GM21786 (cell line): Measurements from ENCODE around the gene SLC30A1.
A peak's percentile ranks its signal among the peaks of the same experiment; 100 is the strongest.
"Not testable (repeated sequence)": the region's sequence is repeated elsewhere in the genome, so short reads cannot be mapped to it uniquely, and the experiment has no call there.

Source experiments
- ATAC-seq: cut with Tn5 transposase; IDR thresholded peaks from one replicate; pipeline ENCODE4 v1.9.1; 2021; ENCODE audit not compliant: unreplicated experiment

SLC30A1 gene

GRCh38 chr1:211549092-211549711, 29.8 kb downstream of the SLC30A1 start:
- no peak for ATAC-seq

- ATAC-seq, result no peak
Observed at GRCh38 chr1:211548321-211549091, 30.5 kb downstream of the SLC30A1 start.

- no peak for ATAC-seq
Observed at GRCh38 chr1:211547710-211548109, 31.3 kb downstream of the SLC30A1 start.

- no peak for ATAC-seq
Observed at GRCh38 chr1:211546543-211546942, 32.4 kb downstream of the SLC30A1 start.

GRCh38 chr1:211543025-211543424, 35.9 kb downstream of the SLC30A1 start:
- ATAC-seq, result no peak

- no peak for ATAC-seq
Observed at GRCh38 chr1:211541720-211542477, 37.1 kb downstream of the SLC30A1 start.

- ATAC-seq, result no peak
Observed at GRCh38 chr1:211541278-211541677, 37.7 kb downstream of the SLC30A1 start.

- not testable (repeated sequence) for ATAC-seq
Observed at GRCh38 chr1:211540824-211541223, 38.1 kb downstream of the SLC30A1 start.

- ATAC-seq, result no peak
Observed at GRCh38 chr1:211538287-211538686, 40.7 kb downstream of the SLC30A1 start.

GRCh38 chr1:211537253-211537652, 41.7 kb downstream of the SLC30A1 start:
- no peak for ATAC-seq

GRCh38 chr1:211536606-211537005, 42.4 kb downstream of the SLC30A1 start:
- no peak for ATAC-seq

- no peak for ATAC-seq
Observed at GRCh38 chr1:211535346-211535745, 43.6 kb downstream of the SLC30A1 start.

- ATAC-seq, result no peak
Observed at GRCh38 chr1:211534545-211535291, 44.2 kb downstream of the SLC30A1 start.

GRCh38 chr1:211532088-211532444, 46.9 kb downstream of the SLC30A1 start:
- ATAC-seq, result no peak

GRCh38 chr1:211531194-211532087, 47.5 kb downstream of the SLC30A1 start:
- ATAC-seq, result no peak

- no peak for ATAC-seq
Observed at GRCh38 chr1:211530102-211530501, 48.9 kb downstream of the SLC30A1 start.

- no peak for ATAC-seq
Observed at GRCh38 chr1:211529453-211529852, 49.5 kb downstream of the SLC30A1 start.

- ATAC-seq, result no peak
Observed at GRCh38 chr1:211529011-211529410, 50.0 kb downstream of the SLC30A1 start.

- no peak for ATAC-seq
Observed at GRCh38 chr1:211527888-211528287, 51.1 kb downstream of the SLC30A1 start.

- ATAC-seq, result peak; percentile 78
Observed at GRCh38 chr1:211527006-211527405, 52.0 kb downstream of the SLC30A1 start.
